Testis (tissue), 3 donors: ENCODE data around the gene UBL5. TPM values are rescaled to one million over a fixed set of nuclear protein-coding genes. Genes with fewer than 3 reads are reported as not detected.

Experiments
- DNase-seq: peaks from one replicate; pipeline ENCODE4 v3.0.0-alpha.2; 2019
- H3K27ac ChIP-seq, 2 donors: fragments of 200-600 bp; sonication (generic); one replicate each; pipeline ENCODE4 v1.5.1; 2019
- H3K27me3 ChIP-seq: fragments of 200-600 bp; sonication (generic); one replicate; pipeline ENCODE4 v1.5.1; 2019
- H3K36me3 ChIP-seq: fragments of 200-600 bp; sonication (generic); one replicate; pipeline ENCODE4 v1.5.1; 2017; ENCODE audit warnings: low read depth; ENCODE audit errors: missing control alignments
- H3K4me1 ChIP-seq: fragments of 200-600 bp; sonication (generic); one replicate; pipeline ENCODE4 v1.5.1; 2019
- H3K4me3 ChIP-seq, 2 donors: fragments of 200-600 bp; sonication (generic); one replicate each; pipeline ENCODE4 v1.5.1; 2017 to 2019
- H3K9me3 ChIP-seq: fragments of 200-600 bp; sonication (generic); one replicate; pipeline ENCODE4 v1.5.1; 2017
- CTCF ChIP-seq, 3 experiments: fragments of 450-650 bp in 2 of 3; fragments of 200-600 bp in 1 of 3; sonication (generic) in 1 of 3; IDR thresholded peaks; one replicate each; pipeline ENCODE4 v1.5.1; 2016 to 2019; ENCODE audit warnings: antibody characterized with exemption in 3 of 3, mild to moderate bottlenecking in 2 of 3, moderate library complexity in 1 of 3
- POLR2A ChIP-seq: fragments of 450-650 bp; IDR thresholded peaks from one replicate; pipeline ENCODE4 v1.6.1; 2017; ENCODE audit warnings: antibody characterized with exemption, mild to moderate bottlenecking, moderate library complexity
- WGBS, 2 donors: methylation state at CpG; one replicate each; pipeline ENCODE4 v1.1.5; 2018; 5-methylcytosine and 5-hydroxymethylcytosine counted together
- intact Hi-C: fragments of 100-400 bp; cut with DNase I; formaldehyde crosslinking; loops from one replicate; pipeline ENCODE4 v1.15.1; 2023; ENCODE audit warnings: low total_unique reads
- polyA plus RNA-seq: library from polyadenylated mRNA; stranded (reverse); fragments of 350-450 nt; fragmentation: Illumina TruSeq; extraction: RNeasy Lipid Tissue Mini Kit (QIAGEN cat#74804); gene quantifications from one replicate; pipeline ENCODE4 v1.2.3, GENCODE V29; 2014; ENCODE audit warnings: low read depth, low replicate concordance; ENCODE audit not compliant: insufficient read depth
- total RNA-seq, 2 donors: library from RNA; depleted of rRNA; stranded (reverse); fragments of >200 nt; gene quantifications; one replicate each; pipeline ENCODE4 v1.2.3, GENCODE V29; 2016

Gene UBL5
- total and polyA plus RNA-seq, 3 donors from 2014 or later, result 418 to 540 (median 491) TPM

GRCh38 chr19:9791552-9792205, 36.0 kb upstream of the UBL5 start:
- Histone ChIP-seq H3K4me1 (peaks cover 23% of the 10 kb centered on the region), H3K27ac (peak overlapping the region; percentile 88 to 95), H3K27me3 (no peaks in the 10 kb centered on the region), H3K4me3 (peak overlapping the region; percentile 65 to 72), H3K9me3 (no peaks in the 10 kb centered on the region), H3K36me3 (no peaks in the 10 kb centered on the region)
- intact Hi-C loops, result no loop called here
- DNase-seq, result peak; percentile 98
- no peak for TF ChIP-seq CTCF (IDR thresholded peaks at IDR 0.05)
- TF ChIP-seq POLR2A, result no peak
- WGBS, 2 donors, result 3 to 6% methylated on average over 40 to 45 of the region's 50 CpGs

- Histone ChIP-seq H3K4me3 (peak overlapping the region; percentile 65 to 72), H3K27ac (peak overlapping the region; percentile 88 to 95), H3K36me3 (no peaks in the 10 kb centered on the region), H3K27me3 (no peaks in the 10 kb centered on the region), H3K9me3 (no peaks in the 10 kb centered on the region), H3K4me1 (peaks cover 23% of the 10 kb centered on the region)
- intact Hi-C loops, result no loop called here
- no peak for TF ChIP-seq CTCF (IDR thresholded peaks at IDR 0.05)
- no peak for TF ChIP-seq POLR2A
- peak; percentile 97 for DNase-seq
- 2 to 3% methylated on average over 26 to 54 of the region's 70 CpGs for WGBS, 2 donors
These were observed 35.3 kb upstream of the UBL5 start for GRCh38 chr19:9792206-9793070.

- DNase-seq, result peak; percentile 65
- Histone ChIP-seq H3K4me3 (peak overlapping the region; percentile 65 to 72), H3K27me3 (no peaks in the 10 kb centered on the region), H3K9me3 (no peaks in the 10 kb centered on the region), H3K27ac (peak overlapping the region; percentile 88 to 95), H3K36me3 (no peaks in the 10 kb centered on the region), H3K4me1 (peaks cover 23% of the 10 kb centered on the region)
- WGBS, 2 donors, result 18 to 31% methylated on average over 12 to 30 of the region's 36 CpGs
- no peak for TF ChIP-seq CTCF (IDR thresholded peaks at IDR 0.05)
- no peak for TF ChIP-seq POLR2A
- intact Hi-C loops, result no loop called here
These were observed 34.6 kb upstream of the UBL5 start for GRCh38 chr19:9793071-9793591.

GRCh38 chr19:9796113-9796773, 31.5 kb upstream of the UBL5 start:
- WGBS, 2 donors, result 59 to 61% methylated on average over 6 of the region's 6 CpGs
- no peaks in the 10 kb centered on the region for H3K9me3 ChIP-seq
- intact Hi-C loops, result no loop called here
- no peak overlapping the region for H3K4me3 ChIP-seq
- no peaks in the 10 kb centered on the region for H3K27me3 ChIP-seq
- H3K4me1 ChIP-seq, result peaks cover 3% of the 10 kb centered on the region
- H3K36me3 ChIP-seq, result no peaks in the 10 kb centered on the region
- no peak overlapping the region for H3K27ac ChIP-seq
- peak; percentile 93 for DNase-seq
- TF ChIP-seq POLR2A (no peak), CTCF (IDR thresholded peaks at IDR 0.05) (peak; percentile 64 to 82 (median 77))
